AML-193 (cell line): ENCODE measurements around the gene SLC44A5.
"Not testable (repeated sequence)": the region's sequence is repeated elsewhere in the genome, so short reads cannot be mapped to it uniquely, and the experiment has no call there.

Experiments
- DNase-seq, 2 experiments: peaks; one replicate each; lab custom pipeline; 2025; lab: John Stamatoyannopoulos, UW

SLC44A5 gene

GRCh38 chr1:75449998-75450397 is 160.9 kb downstream of the SLC44A5 start:
- DNase-seq, result no peak

GRCh38 chr1:75444220-75444619 is 166.7 kb downstream of the SLC44A5 start:
- no peak for DNase-seq

- no peak for DNase-seq
These were observed 170.6 kb downstream of the SLC44A5 start for GRCh38 chr1:75440274-75440673.

- no peak for DNase-seq
These were observed 172.6 kb downstream of the SLC44A5 start for GRCh38 chr1:75438355-75438754.

GRCh38 chr1:75431843-75432242 is 179.1 kb downstream of the SLC44A5 start:
- no peak for DNase-seq

GRCh38 chr1:75430526-75430925 is 180.4 kb downstream of the SLC44A5 start:
- DNase-seq, result no peak

- no peak for DNase-seq
These were observed 184.2 kb downstream of the SLC44A5 start for GRCh38 chr1:75426688-75427087.

- DNase-seq, result no peak
These were observed 185.8 kb downstream of the SLC44A5 start for GRCh38 chr1:75425001-75425650.

- no peak for DNase-seq
These were observed 187.3 kb downstream of the SLC44A5 start for GRCh38 chr1:75423616-75424015.

- no peak for DNase-seq
These were observed 187.8 kb downstream of the SLC44A5 start for GRCh38 chr1:75423136-75423535.

- no peak for DNase-seq
These were observed 189.5 kb downstream of the SLC44A5 start for GRCh38 chr1:75421371-75421770.

GRCh38 chr1:75415187-75415586 is 195.7 kb downstream of the SLC44A5 start:
- DNase-seq, result no peak

GRCh38 chr1:75412616-75413015 is 198.3 kb downstream of the SLC44A5 start:
- DNase-seq, result no peak

GRCh38 chr1:75404681-75405080 is 206.2 kb downstream of the SLC44A5 start:
- not testable (repeated sequence) for DNase-seq

GRCh38 chr1:75403147-75403646 is 207.7 kb downstream of the SLC44A5 start:
- DNase-seq, result not testable (repeated sequence)

- no peak for DNase-seq
These were observed 210.2 kb downstream of the SLC44A5 start for GRCh38 chr1:75400716-75401115.

- DNase-seq, result no peak
These were observed 214.2 kb downstream of the SLC44A5 start for GRCh38 chr1:75396745-75397144.

GRCh38 chr1:75396260-75396659 is 214.7 kb downstream of the SLC44A5 start:
- no peak for DNase-seq

GRCh38 chr1:75394386-75395139 is 216.4 kb downstream of the SLC44A5 start:
- no peak for DNase-seq

- DNase-seq, result no peak
These were observed 218.6 kb downstream of the SLC44A5 start for GRCh38 chr1:75392278-75392677.

- DNase-seq, result not testable (repeated sequence)
These were observed 235.2 kb downstream of the SLC44A5 start for GRCh38 chr1:75375476-75376447.

- DNase-seq, result no peak
These were observed 237.3 kb downstream of the SLC44A5 start for GRCh38 chr1:75373542-75374159.
